Stimulated activated CD4-positive, alpha-beta T cell treated with anti-CD3 and anti-CD28 coated beads, Interleukin-12 subunit alpha, Interleukin-12 subunit beta, amount 100 ng/mL, for 4 hours (primary cell): ENCODE data around the gene KCNJ10.
"Not testable (repeated sequence)": the region's sequence is repeated elsewhere in the genome, so short reads cannot be mapped to it uniquely, and the experiment has no call there.

ENCODE experiments used
- DNase-seq: peaks from one replicate; pipeline ENCODE4 v3.0.0-alpha.2; 2020

Gene KCNJ10

DNA sequence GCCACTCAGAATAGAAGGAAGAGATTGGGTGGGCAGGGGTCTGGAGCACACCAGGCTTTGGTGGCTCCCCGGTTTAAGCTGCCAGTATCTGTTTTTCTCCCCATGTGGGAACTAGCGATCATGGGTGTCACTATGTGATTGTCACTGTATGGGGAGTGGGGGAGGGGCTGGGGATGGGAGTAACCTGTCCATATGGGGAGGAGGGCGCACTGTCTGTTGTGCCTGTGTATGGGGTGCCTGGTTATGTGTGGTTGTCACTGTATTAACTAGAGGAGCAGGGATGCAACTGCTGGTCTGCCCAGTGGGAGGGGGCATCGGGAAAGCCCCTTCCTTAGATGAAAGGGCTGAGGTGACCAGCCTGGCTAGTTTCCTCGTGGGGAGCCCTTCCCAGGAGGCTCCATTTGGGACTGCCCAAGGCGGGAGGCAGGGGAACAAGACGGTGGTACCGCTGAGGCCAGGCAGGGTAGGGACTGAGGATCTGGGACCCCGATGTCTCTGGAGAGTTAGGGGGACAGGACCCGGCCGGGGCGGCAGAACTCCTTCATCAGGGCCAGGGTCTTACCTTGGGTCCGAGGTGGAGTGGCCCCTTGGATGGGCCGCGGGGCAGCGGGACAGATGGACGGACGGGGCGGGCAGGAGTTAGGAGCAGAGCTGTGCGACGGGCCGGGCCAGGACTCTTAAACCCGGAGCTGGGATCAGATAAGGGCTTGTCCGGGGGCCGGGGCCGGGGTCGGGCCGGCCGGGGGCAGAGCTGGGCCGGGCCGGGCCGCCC lies at the start of gene KCNJ10:
Gene KCNJ10 (minus strand): TSS at position 701 of the 772 bp plus-strand sequence. CDS start 27,628 bp downstream, outside the sequence.
- no peak for DNase-seq

DNA sequence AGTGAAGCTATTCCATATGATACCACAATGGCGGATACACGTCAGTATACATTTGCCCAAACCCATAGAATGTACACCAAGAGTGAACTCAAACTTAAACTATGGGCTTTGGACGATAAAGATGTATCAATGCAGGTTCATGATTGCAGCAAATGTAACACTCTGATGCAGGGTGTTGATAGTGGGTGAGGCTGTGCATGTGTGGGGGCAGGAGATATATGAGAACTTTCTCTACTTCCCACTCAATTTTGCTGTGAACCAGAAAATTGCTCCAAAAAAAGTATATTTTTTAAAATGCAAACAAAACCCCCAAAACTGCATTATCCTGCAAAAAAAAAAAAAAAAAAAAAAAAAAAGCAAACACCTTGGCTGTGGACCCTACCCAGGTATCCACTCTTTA lies 49.0 kb upstream of the KCNJ10 start:
- DNase-seq, result no peak

DNA sequence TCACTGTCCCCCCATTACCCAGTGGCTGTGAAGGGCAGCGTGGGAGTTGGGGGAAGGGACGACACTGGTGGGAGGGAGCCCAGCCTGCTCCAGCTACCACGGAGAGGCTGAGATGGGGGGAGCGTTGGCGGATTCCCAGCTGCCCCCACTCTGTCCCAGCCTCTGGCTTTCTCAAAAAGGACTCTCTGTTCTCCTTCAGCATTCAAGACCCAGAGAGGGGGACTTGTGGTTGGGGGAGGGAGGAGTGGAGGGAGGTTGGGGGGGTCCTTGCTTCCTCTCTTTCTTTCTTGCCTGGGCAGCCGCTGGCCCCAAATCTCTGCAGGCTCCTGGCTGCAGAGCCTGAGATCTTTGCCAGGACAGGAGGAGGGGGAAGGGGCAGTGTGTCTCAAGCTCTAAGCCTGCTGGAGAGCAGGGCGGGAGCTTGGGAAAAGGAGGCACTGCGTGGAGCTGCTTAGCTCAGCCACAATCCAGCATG lies 47.8 kb upstream of the KCNJ10 start:
- no peak for DNase-seq

DNA sequence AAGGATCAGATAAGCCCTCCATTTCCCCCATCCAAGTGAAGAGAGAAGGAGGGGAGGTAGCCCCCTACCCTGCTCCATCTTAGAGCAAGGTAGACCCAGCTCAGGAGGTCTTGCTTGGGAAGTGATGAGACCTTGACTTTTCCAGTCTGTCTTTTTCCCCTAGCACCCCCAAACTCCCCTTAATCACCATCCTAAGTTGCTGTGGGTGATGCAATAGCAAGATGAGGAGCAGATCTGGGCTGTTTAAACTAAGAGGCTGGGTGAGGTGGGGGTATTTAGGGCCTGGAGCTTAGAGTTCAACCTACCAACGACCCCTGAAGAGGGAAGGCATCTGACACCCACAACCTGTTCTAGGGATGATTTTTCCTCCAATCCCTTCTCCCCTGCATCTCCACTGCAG lies 47.3 kb upstream of the KCNJ10 start:
- no peak for DNase-seq

DNA sequence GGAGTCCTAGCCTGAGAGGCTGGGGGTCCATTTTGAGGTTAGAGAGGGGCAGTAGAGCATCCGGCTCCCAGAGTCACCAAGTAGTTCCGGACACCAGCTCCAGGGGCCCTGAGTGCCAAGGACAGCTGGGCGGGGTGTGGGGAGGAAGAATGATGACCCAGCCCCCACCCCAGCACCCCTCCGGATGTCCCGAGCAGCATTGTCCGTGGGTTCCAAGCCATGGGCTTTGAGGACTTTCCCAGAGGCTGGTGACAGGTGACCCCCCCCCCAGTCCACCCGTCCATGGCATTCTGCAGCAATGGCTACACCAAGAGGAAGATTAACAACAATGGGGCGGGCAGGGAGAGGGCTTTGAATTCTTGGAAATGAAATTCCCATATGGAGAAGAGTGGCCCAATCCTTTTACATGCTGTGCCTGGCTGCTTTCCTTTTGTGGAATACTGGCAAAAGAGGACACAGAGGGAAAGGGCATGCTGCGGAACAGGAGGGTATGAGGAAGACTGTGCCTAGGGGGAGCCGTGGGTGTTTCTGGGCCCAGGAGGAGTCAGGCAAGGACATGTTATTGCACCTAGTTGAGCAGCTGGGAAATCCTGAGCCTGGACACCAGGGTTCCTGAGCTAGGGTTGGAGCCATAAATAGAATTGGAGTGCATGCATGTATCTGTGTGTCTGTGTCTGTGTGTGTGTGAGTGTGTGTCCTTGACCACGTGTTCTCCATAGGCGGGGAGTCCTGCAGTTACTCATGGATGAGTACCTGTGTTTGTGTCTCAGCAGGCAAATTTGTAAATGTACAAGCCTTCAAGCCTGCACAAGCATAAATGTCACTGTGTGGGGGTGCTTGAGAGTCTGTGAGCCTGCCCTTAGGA lies 46.6 kb upstream of the KCNJ10 start:
- DNase-seq, result no peak

DNA sequence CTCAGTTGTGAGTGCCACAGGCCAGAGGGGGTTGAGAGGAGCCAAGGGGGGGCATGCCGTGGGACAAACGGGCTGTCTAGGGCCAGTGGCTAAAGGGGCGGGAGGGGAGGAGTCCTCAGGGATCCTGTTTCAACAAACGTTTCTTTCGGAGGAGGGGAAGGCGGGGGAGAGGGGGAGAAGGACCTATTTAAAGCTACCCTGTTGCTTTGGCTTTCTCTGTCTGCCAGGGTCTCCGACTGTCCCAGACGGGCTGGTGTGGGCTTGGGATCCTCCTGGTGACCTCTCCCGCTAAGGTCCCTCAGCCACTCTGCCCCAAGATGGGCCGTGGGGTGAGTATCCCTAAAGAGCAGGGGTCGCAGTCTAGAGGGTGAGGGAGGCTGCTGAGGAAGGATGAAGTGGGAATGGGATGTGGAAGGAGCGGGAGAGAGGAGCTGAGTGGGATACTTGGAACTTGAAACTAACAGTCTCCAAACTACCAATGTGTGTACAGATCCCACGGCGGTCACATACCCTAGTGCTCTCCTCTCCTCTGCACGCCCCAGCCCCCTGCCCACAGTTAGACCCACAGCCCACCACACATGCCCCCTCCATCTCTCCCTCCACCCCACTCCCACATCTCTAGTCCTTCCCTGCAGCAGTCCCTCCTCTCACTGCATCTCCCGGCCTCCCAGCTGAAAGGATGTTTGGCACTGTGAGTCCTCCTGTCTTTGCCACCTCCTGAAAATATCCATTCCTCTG lies 45.8 kb upstream of the KCNJ10 start, which contains the start of gene ATP1A2:
Gene ATP1A2 (plus strand): TSS at position 215 of the 738 bp plus-strand sequence. CDS start 103 bp downstream, at position 318.
- no peak for DNase-seq

DNA sequence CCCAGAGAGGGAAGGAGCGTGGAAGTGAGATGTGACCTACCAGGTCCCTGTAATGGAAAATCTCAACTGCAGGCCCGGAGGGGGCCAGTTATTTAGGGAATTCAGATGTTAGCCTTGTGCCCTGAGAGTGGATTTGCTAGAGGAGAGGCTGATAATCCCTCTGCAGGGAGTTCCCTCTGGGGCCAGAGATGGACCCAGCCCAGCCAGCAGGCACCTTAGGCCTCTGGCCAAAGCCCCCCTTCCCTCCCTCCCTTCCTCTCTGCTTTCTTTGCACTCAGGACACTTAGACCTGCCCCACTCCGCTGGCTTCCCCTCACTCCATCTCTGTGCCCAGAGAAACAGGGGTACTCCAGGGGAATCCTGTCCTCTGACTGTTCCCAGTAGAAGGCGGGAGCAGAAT lies 44.1 kb upstream of the KCNJ10 start:
- no peak for DNase-seq

DNA sequence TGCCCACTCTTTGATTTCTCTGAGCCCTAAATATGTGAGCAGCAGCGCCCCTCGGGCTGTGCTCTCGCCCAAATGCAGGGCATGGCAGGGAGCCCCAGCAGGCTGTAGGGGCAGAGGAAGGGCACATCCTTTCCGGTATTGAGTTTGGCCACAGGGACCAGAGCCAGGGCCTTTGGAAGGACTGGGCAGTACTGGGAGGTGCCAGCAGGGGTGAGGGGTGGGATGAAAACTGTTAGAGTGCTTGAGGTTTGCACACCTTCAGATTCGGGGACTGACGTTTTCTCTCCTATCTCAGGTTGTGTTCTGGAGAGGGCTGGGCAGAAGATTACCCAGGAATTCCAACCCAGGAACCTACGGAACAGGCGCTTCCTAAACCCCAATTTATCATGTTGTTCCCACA lies 43.4 kb upstream of the KCNJ10 start:
- no peak for DNase-seq

DNA sequence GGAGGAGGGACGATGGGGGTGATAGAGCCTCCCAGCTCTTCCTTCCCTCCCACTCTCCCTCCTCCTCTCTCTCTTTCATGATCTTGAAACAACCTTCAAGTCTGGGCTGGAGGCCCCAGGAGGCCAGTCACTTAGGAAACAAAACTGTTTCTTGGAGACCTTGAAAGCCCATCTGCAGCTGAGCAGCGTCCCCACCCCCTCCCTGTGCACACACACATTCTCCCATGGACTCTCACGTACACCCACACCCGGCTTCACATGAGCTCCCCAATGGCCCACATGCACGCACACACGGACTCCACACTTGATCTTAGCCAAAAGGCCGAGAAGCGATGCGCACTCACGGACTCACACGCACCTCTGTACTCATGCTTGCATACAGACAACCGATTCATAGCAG lies 42.4 kb upstream of the KCNJ10 start:
- no peak for DNase-seq

DNA sequence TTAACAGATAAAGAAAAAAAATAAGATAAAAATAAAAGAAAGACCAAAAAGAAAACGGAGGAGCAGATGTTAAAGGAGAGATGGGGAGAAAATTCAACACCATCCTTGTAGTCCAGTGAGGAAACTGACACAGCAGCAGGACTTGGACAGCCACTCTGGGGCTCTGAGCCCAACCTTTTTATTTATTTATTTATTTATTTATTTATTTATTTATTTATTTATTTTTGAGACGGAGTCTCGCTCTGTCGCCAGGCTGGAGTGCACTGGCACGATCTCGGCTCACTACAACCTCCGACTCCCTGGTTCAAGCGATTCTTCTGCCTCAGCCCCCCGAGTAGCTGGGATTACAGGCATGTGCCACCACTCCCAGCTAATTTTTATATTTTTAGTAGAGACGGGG lies 41.5 kb upstream of the KCNJ10 start:
- not testable (repeated sequence) for DNase-seq

DNA sequence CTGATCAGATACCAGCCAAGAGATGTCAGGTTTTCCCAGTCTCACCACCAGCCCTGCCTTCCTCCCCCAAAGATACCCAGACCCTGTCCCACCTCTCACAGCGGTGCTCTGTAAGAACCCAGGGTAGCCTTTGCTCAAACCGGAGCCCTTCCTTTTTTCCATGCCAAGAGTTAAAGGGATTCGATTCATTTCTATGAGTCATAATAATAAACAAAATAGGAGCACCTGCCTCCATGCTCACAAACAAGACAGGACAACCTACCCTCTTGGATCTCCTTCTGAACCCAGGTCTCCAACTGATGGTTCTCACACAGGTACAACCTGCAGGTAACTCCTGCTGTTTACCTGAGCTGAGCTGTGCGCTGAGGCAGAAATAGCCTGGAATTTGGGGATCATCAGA lies 39.7 kb upstream of the KCNJ10 start:
- no peak for DNase-seq

DNA sequence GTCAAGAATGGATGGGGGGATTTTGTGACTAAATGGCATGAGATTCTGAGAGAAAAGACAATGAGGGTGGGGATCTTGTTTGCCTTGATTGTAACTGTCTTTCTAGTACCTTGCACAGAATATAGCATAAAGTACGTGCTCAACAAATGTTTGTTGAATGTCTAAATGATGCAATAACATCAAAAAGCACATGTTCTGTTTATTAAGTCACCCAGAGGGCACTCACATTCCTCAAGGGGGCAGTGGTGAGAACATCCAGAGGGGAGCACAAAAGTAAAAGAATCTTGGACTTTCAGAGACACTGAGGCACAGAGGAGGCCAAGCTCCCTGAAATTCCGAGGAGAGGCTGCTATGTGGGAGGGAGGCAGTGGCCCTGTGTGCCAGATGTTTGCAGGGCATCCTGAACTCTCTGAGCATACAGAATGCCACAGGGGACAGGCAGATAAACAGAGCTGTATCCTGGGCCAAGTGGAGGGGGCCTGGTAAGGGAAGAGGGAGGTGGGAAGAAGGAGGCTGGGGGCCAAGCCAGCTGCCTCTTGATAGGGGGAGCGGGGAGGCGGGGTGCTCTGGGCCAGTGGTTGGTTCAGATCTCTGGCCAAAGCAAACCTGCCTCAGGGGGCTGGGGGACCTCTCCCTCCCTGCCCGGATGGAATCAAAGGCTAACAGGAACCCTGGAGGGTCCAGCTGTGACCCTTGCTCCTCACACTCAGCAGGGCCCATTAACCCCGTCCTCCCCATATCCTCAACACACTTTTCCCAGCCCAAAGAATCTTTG lies 39.1 kb upstream of the KCNJ10 start:
- peak; percentile 15 for DNase-seq

DNA sequence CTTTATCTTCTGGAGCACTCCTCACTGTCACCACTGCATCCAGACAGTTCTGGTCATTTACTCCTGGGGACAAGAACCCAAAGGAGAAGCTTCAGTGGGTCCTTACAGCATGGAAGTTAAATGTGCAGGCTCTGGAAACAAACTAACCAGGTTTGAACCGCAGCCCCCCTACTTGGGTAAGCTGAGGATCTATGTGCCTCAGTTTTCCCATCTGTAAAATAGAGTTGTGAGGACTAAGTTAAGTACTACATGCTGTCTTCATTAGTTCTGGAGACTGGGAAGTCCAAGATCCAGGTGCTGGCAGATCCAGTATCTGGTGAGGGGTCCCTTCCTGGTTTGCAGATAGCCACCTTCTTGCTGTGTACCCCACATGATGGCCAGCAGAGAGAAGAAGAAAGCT lies 37.6 kb upstream of the KCNJ10 start:
- no peak for DNase-seq

DNA sequence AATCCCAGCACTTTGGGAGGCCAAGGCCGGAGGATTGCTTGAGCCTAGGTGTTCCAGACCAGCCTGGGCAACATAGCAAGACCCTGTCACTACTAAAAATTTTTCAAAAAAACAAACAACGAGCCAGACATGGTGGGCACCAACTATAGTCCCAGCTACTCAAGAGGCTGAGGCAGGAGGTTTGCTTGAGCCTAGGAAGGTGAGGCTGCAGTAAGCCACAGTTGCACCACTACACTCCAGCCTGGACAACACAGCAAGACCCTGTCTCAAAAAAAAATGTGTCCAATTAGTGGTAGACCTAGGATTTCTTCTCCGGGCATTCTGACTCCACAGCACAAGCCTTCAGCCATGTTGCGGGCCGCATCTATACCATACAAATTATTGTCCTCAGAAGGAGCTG lies 35.2 kb upstream of the KCNJ10 start:
- no peak for DNase-seq

DNA sequence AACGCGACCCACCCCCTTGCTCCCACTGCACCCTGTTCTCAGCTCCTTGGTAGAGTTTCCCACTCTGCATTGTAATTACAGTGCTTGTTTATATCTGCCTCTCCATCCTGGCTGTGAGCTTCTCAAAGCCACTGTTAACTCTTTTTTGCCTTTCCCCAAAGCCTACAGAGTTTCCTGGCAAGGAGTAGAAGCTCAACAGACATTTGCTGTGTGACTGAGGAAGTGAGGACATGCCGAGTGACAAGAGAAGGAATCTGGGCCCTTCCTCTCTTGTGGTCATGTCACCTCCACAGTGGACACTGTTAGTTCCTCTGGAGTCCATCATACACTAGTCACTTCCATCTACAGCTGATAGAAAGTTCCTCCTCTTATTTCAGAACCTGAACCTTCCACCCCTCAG lies 34.5 kb upstream of the KCNJ10 start:
- DNase-seq, result no peak

DNA sequence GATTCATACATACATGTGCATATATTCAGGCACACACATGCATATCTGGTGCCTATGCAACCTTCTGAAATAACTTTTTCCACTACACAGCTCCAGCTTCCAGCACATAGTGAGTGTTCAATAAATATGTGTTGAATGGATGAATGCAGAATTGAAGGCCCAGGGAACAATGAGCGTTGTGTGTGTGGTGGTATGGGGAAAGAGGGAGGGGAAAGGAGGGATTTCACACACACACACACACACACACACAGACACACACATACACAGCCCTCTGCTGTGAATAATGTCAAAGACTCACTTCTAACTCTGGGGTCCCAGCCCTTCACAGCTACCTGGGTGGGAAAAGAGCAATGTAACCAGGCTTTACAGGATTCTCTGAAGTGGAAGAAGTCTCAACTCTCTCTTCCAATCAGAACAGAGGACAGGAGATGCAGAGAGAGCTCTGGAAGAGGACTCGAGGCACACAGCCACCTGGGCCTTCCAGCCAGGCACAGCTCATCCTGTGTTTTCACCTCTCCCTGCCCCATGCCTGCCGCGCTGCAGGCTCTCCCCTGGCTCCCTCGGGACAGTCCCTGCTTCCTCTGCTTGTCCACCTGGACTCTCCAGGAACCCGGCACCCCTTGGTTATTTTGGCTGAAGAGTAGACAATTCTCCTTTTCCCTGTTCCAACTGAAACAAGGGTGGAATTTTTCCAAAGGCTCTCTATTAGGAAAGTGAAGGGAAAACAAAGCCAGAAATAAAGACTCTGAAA lies 33.9 kb upstream of the KCNJ10 start:
- no peak for DNase-seq

DNA sequence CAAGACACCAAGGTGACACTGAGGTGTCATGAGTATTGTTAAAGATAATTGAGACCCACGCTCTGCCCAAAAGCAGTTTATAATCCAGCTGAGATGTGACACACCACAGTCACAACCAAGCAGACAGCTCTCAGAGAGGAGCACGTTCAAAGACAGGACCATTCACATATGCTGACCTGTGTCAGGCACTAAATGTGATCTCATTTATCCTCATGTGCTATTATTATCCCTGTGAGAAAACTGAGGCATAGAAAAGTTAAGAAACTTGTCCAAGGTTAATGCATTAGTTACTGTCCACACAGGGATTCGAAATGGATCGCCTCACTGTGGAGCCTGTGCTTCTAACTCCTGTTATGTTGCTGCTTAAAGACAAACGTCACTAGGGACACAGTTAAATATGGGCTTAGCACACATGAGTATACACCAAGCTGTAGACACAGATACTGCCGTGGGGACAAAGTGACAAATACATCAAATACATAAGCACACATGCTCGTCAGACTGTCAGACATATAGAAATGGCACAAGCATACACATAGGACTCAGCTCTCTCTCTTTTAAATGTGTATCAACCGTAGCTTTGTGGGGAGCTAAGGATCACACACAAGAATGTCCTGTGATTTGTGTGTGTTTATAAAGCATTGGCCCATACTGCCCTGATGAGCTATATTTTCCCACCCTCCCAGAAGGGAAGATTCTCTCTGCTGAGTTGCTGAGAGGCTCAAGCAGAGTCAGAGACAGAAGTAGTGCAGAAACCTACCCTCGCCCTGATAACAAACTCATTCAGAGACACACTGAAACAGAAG lies 32.0 kb upstream of the KCNJ10 start:
- DNase-seq, result no peak

DNA sequence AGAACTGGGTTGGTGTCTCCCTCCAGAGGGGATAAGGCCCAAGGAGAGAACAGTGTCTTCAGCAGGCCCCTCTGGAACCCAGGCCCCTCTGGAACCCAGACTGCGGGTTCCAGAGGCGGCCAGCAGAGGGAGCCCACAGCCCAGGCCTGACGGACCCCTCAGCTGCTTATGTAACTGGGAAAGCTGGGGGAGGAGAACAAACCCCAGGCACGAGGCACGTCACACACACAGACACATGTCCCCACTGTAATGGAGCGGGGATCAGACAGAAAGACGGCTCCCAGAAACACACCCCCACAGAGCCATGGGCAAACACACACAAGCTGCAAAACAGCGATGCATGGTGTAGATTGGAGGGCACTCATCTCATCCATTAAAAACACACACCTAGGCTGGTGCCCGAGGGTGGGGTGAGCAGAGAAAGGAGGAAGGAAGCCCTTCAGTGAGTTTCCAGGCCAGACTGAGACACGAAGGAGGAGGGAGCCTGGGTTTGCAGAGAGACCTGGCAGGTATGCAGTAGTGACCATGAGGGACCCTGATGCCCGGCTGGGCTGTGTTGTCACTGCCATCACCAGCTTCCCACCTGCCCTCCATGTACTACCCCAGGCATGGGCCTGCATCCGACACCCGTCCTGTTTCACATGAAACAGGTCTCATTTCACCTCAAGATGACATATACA lies 31.2 kb upstream of the KCNJ10 start:
- DNase-seq, result peak; percentile 71

DNA sequence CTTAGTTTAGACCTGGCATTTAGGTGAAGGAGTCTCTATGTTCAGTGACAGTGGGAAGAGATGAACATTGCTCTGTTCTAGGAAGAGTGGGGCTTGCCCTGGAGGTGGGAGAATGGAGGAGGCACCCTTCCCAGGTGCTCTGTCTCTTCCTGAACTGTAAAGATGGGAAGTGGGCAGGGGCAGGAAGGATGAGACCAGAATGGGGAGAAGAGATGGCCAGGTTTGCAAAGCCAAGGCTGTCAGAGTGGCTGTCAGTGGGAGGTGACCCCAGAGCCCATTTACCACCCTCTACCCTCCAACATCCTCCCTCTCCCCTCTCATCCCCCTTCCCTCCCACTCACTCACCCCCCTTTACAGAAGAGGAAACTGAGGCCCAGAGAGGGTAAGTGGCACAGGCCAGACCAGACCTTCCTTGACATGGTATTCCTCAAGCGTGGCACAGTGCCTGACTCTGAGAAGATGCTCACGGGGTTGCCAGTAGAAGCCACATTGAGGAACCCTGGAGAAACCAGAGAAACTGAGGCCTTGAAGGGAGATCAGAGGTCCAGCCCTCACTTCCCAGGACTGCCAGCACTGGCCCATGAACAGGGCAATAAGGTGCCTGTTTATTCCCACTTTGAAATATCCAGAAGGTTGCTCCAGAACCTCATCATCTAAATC lies 29.9 kb upstream of the KCNJ10 start:
- no peak for DNase-seq
